GM12874 (cell line): ENCODE results near the gene TMEM114.

Experiments
- CTCF ChIP-seq: IDR thresholded peaks from 2 replicates; pipeline ENCODE4 v1.5.1; 2011; ENCODE audit warnings: low read depth, mild to moderate bottlenecking, control low read depth, low read length, moderate library complexity; ENCODE audit not compliant: insufficient read depth

TMEM114 gene

GRCh38 chr16:8605554-8605953 is 15.2 kb upstream of the TMEM114 start:
- no peak for TF ChIP-seq CTCF

GRCh38 chr16:8600144-8600775 is 9.9 kb upstream of the TMEM114 start:
- no peak for TF ChIP-seq CTCF

- no peak for TF ChIP-seq CTCF
Measured at GRCh38 chr16:8596581-8596980, 6.3 kb upstream of the TMEM114 start.

- TF ChIP-seq CTCF, result no peak
Measured at GRCh38 chr16:8595783-8596182, 5.5 kb upstream of the TMEM114 start.

GRCh38 chr16:8594149-8594666 is 3.9 kb upstream of the TMEM114 start:
- TF ChIP-seq CTCF, result no peak

- no peak for TF ChIP-seq CTCF
Measured at GRCh38 chr16:8591451-8591850, 1.1 kb upstream of the TMEM114 start.

GRCh38 chr16:8590811-8591210 is 500 bp upstream of the TMEM114 start:
- TF ChIP-seq CTCF, result no peak
